NK-92 treated with Interleukin-12 subunit alpha and Interleukin-12 subunit beta, amount 100 ng/mL, for 24 hours (cell line): ENCODE data around the gene PGC.

ENCODE experiments used
- DNase-seq: peaks from one replicate; lab custom pipeline; 2025; lab: John Stamatoyannopoulos, UW

The PGC gene

GRCh38 chr6:41730531-41731436 lies 16.4 kb downstream of the PGC start:
- no peak for DNase-seq

GRCh38 chr6:41729624-41730023 lies 17.6 kb downstream of the PGC start:
- DNase-seq = no peak

GRCh38 chr6:41728954-41729353 lies 18.2 kb downstream of the PGC start:
- DNase-seq = no peak

- no peak for DNase-seq
Observed at GRCh38 chr6:41728073-41728936, 18.9 kb downstream of the PGC start.

DNA sequence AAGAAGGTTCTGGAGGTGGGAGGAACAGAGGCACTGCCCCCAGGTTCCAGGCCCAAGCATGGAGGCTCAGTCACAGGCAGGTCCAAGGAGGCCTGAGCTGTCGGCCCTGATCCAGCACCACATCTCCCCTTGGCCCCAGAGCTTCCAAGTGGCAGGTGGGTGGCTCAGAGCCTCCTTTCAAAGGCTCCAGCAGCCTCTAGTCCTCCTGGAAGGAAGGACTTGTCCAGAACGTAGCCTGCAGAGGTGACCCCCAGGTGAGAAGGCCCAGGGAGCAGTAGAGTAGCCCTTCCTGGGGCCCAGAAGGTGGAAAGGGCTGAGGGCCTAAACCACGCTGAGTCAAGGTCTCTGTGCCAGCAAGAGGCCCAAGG lies 19.5 kb downstream of the PGC start:
- no peak for DNase-seq

GRCh38 chr6:41726876-41727275 lies 20.3 kb downstream of the PGC start:
- DNase-seq = no peak

DNA sequence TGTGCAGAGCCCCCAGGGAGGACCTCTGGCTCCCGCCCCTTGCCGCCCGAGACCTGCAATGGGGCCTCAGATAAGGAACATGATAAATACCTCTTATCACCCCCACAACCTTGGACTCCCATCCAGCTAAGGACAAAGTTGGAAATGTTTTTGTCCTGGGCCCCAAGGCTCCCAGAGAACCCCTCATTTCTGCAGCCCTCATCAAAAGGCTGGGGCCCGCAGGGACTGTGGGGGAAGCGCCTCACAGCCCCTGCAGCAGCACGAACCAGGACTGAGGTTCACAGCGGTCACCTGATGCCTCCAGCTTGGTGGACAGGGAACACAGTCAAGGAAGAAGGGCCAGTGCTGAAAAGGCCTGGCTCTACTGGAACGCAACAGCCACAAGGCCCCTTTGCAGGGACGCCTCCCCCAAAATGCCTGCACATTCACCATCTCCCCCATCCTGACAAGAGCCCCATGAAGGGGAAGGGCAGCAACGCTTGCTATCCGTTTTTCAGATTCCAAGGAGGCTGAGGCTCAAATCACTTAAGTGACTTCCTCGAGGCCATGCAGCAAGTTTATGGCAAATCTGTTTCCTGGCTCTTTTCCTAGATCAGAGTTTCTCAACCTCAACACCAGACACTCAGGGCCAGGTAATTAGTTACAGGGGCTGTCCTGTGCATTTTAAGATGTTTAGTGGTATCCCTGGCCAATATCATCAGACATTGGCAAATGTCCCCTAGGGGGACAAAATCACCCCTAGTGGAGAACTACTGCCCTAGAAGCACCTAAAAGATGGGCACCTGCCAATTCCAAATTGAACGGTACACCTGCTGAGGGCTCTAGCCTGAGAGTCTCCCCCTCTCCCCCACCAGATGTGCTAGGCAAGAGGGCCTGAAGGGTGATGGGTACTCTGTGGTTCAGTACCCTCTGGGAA lies 22.4 kb downstream of the PGC start:
- no peak for DNase-seq

- DNase-seq = no peak
Observed at GRCh38 chr6:41724228-41724580, 23.0 kb downstream of the PGC start.

DNA sequence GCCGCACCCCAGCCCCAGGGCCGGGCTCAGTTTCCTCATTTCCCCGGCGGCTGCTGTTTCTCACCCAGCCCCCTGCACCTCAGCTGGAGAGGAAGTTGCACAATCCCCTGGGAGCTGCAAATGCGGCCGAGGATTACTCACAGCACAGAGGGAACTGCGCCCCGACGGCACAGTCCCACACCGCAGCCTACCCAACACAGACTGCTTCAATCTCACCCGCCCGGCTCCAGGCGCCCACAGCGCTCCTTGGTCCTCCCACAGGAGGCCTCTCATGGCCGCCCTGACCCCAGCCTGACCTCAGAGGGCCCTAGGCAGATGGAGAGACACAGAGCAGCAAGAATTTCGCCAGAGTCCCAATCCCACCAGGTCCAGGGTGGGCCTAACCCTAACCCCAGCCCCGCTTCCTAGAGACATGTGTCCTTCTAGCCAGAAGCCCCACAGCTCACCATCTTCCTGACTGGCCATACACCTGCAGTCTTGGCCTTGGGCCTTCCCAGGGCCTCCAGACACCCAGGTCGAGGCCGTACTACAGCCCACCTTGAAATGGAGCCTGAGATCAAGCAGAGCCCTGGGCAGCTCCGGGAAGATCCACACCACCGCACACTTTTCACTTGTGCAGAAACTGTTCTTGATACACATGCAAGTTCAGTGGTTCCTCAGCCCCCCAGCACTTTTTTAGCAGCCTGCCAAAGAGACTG lies 23.5 kb downstream of the PGC start:
- no peak for DNase-seq

DNA sequence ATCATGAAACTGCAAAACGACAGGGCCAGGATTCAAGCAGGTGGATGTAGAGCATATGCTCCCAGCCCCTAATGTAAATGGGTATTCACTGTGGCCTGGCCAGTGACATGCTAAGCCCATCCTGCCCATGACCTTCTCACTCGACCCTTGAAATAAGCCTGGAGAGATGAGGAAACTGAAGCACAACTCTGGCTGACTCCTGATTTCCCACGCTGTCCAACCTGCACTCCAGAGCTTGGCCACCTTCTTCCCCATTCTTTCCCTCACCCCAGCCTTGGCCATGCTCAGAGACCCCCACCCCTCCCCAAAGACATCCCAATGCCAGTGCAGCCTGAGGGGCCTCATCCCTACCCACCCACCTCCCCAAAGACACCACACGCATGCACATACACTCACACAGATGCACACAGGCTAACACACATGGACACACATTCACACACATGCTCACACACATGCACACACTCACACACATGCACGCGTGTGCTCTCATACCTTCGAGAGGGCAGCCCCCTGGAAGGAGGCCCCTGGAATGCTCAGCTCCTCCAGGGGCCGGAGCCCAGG lies 24.1 kb downstream of the PGC start:
- no peak for DNase-seq

DNA sequence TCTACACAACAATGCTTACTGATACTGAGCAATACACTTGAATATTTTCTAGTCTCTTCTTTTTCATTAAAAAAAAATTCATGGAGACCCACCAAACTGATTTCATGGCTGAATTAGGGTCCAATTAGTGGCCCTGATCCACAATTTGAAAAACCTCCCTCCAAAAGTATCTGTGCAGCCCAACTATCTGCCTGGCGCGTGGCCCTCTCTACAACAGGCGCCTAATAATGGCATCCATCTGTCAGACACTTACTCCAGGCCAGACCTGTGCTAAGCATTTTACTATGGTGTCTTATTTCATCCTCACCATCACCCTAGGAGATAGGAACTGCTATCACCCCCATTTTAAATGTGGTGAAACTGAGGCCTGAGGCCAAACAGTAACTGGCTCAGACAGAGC lies 25.8 kb downstream of the PGC start:
- DNase-seq = no peak

GRCh38 chr6:41720783-41721182 lies 26.4 kb downstream of the PGC start:
- DNase-seq = no peak

- DNase-seq = no peak
Observed at GRCh38 chr6:41720262-41720620, 27.0 kb downstream of the PGC start.

GRCh38 chr6:41719436-41720261 lies 27.5 kb downstream of the PGC start:
- DNase-seq = no peak

GRCh38 chr6:41718828-41719227 lies 28.4 kb downstream of the PGC start:
- no peak for DNase-seq

DNA sequence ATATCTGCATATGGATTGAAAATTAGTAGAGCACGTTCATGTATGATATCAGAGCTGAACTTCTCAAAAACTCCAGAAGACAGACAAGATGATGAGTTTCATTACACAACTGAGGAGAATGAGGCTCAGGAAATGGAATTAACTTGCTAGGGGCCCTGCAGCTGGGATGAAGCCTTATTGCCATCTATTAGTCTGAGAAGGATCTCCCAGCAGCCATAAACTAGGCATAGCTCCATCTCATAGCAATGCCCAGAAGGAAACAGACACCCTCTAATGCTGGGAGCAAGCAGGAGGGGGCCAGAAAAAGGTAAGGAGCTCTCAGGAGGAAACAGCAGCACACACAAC lies 29.8 kb downstream of the PGC start:
- DNase-seq = no peak

DNA sequence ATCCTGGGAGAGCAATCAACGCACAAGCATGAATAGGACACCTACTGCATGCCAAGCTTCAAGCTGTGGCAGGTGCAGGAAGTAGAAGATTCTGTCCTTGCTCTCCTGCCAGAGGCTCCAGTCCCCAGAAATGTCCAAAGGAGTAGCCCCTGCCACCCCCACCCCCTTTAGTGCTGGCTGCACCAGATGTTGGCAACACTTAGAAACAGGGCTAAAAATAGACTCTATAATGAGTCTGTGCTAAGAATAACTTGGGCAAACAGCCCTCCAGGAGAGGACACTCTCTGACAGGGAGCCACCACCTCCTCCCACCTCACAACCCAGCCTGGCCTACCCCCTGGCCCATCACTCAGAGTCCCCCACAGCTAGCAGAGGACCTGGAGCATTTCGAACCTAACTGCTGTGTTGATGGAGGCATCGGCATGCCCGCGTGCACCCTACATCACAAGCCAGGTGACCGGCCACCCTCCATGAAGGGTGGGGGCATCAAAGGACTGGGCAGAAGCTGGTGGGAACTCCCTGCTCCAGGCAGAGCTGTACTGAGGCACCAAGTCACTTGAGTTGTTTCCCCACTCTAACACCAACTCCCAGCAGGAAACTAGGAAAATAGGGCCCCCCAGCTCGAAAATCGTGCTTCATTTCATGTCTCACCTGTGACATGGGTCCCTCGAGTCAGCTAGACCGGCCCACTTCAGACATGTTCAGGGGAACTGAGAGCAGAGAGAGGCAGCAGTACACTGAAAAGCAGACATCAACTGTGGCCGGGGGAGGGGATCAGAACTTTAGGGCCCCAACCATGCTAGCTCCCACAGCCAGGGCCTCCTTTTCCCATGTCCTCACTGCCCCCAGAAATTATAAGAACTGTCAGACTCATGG lies 30.4 kb downstream of the PGC start:
- DNase-seq = no peak

DNA sequence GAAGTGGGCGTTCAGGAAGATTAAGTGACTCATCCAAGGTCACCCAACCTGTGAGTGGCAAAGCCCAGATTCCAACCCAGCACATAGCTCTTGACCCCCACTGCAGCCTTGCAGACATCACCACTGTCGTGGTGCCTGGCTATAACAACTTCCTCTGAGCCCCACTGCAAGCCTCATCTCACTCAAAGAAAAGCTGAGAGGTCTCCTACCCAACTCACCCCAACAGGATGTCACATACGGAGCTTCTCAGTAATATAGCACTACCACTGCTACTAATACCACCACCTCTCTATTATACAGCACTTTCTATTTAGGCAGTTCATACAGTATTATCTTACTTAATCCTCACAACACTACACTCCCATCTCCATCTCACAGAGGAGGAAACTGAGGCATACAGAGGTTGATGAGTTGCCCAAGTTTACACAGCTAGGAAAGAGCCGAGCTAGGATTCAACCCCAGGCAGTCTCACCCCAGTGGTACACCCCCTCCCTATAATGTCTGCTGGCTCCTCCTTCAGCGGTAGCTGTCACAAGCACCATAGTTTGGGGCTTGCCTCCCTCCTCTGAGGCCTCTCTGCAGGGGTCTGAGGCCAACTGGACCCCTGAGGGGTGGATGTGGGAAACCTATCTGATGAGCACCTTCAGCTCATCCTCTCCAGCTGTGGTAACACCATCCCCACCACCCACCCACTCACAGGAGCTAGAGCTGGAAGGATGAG lies 31.2 kb downstream of the PGC start:
- DNase-seq = no peak
